IMR-90 (cell line): Measurements from ENCODE around the gene PHKG2. TPM values are rescaled to one million over a fixed set of nuclear protein-coding genes. Genes with fewer than 3 reads are reported as not detected.

Source experiments
- ATAC-seq: fragments of 200-7000 bp; cut with Tn5 transposase; 2 replicates; pipeline ENCODE4 v1.9.1; 2020; ENCODE audit warnings: low read depth, mild to moderate bottlenecking, moderate library complexity
- BruUV-seq: library from RNA; stranded (reverse); fragments of 400-500 nt; replicated peaks from 2 replicates; lab custom pipeline; 2021; lab: Mats Ljungman, UMichigan
- CTCF ChIA-PET: fragments of 300-600 bp; formaldehyde crosslinking; extraction: SDS; loops from one replicate; lab custom pipeline; 2021; ENCODE audit warnings: antibody characterized with exemption; lab: Yijun Ruan, JAX
- POLR2A ChIA-PET: fragments of 300-600 bp; sonication (Branson Sonifier 250); formaldehyde crosslinking; loops from one replicate; lab custom pipeline; 2022; ENCODE audit warnings: antibody characterized with exemption; ENCODE audit not compliant: unreplicated experiment; lab: Charles Lee
- DNase-seq: peaks from one replicate; pipeline ENCODE4 v3.0.0; 2013
- H2AFZ ChIP-seq: replicated peaks from 2 replicates; pipeline ENCODE3; 2013; ENCODE audit warnings: low read length, mild to moderate bottlenecking; ENCODE audit not compliant: poor library complexity
- H2AK5ac ChIP-seq: 2 replicates; pipeline ENCODE4 v1.6.1; 2013; ENCODE audit warnings: low read depth, low read length, inconsistent platforms
- H2AK9ac ChIP-seq: replicated peaks from 2 replicates; pipeline ENCODE3; 2013; ENCODE audit warnings: mild to moderate bottlenecking, low read depth, low read length, moderate library complexity; ENCODE audit not compliant: poor library complexity
- H2BK120ac ChIP-seq: 2 replicates; pipeline ENCODE4 v1.6.1; 2013; ENCODE audit warnings: low read depth, low read length, inconsistent platforms
- H2BK15ac ChIP-seq: 3 replicates; pipeline ENCODE4 v1.6.1; 2013; ENCODE audit warnings: low read depth, low read length, inconsistent platforms
- H2BK20ac ChIP-seq: 2 replicates; pipeline ENCODE4 v1.6.1; 2013; ENCODE audit warnings: low read depth, mild to moderate bottlenecking, inconsistent platforms, low read length, moderate library complexity
- H2BK5ac ChIP-seq: 2 replicates; pipeline ENCODE4 v1.6.1; 2013; ENCODE audit warnings: mild to moderate bottlenecking, low read depth, low read length, inconsistent platforms; ENCODE audit not compliant: poor library complexity, severe bottlenecking
- H3K14ac ChIP-seq: replicated peaks from 2 replicates; pipeline ENCODE4 v1.6.1; 2013; ENCODE audit warnings: low read depth, low read length, inconsistent platforms
- H3K18ac ChIP-seq: 2 replicates; pipeline ENCODE4 v1.6.1; 2013; ENCODE audit warnings: low read depth, low read length, control low read depth
- H3K23ac ChIP-seq: 2 replicates; pipeline ENCODE4 v1.6.1; 2013; ENCODE audit warnings: low read depth, low read length, inconsistent platforms
- H3K27ac ChIP-seq: 2 replicates; pipeline ENCODE4 v1.5.1; 2013; ENCODE audit warnings: mild to moderate bottlenecking, control low read depth, low read length; ENCODE audit not compliant: insufficient read depth
- H3K27me3 ChIP-seq: 2 replicates; pipeline ENCODE4 v1.6.1; 2013; ENCODE audit warnings: low read length; ENCODE audit not compliant: control insufficient read depth, insufficient read depth
- H3K36me3 ChIP-seq: 2 replicates; pipeline ENCODE4 v1.6.1; 2013; ENCODE audit warnings: low read length, mixed read lengths; ENCODE audit not compliant: control insufficient read depth, insufficient read depth
- H3K4ac ChIP-seq: 2 replicates; pipeline ENCODE4 v1.6.1; 2013; ENCODE audit warnings: low read depth, low read length, inconsistent platforms
- H3K4me1 ChIP-seq: 2 replicates; pipeline ENCODE4 v1.6.1; 2013; ENCODE audit warnings: low read length, mixed read lengths; ENCODE audit not compliant: control insufficient read depth, insufficient read depth
- H3K4me2 ChIP-seq: 2 replicates; pipeline ENCODE4 v1.6.1; 2013; ENCODE audit warnings: low read depth, mild to moderate bottlenecking, control low read depth, low read length, moderate library complexity
- H3K4me3 ChIP-seq: 2 replicates; pipeline ENCODE4 v1.5.1; 2013; ENCODE audit warnings: low read depth, mild to moderate bottlenecking, control low read depth, low read length, moderate library complexity; ENCODE audit not compliant: insufficient read depth
- H3K56ac ChIP-seq: 2 replicates; pipeline ENCODE4 v1.6.1; 2013; ENCODE audit warnings: low read length, inconsistent platforms; ENCODE audit not compliant: insufficient read depth; ENCODE audit errors: extremely low read depth
- H3K79me1 ChIP-seq, 2 experiments: 2 replicates each; pipeline ENCODE4 v1.6.1; 2013; ENCODE audit warnings: low read length in 2 of 2, inconsistent platforms in 1 of 2, low read depth in 1 of 2
- H3K9ac ChIP-seq: 2 replicates; pipeline ENCODE4 v1.6.1; 2013; ENCODE audit warnings: low read depth, low read length, control low read depth
- H3K9me1 ChIP-seq: 2 replicates; pipeline ENCODE4 v1.6.1; 2013; ENCODE audit warnings: low read length, inconsistent platforms; ENCODE audit not compliant: insufficient read depth
- H3K9me3 ChIP-seq: 2 replicates; pipeline ENCODE4 v1.6.1; 2013; ENCODE audit warnings: low read length; ENCODE audit not compliant: control insufficient read depth, insufficient read depth
- H4K20me1 ChIP-seq: 2 replicates; pipeline ENCODE4 v1.6.1; 2013; ENCODE audit warnings: low read length, inconsistent platforms; ENCODE audit not compliant: insufficient read depth
- H4K5ac ChIP-seq: 2 replicates; pipeline ENCODE4 v1.6.1; 2013; ENCODE audit warnings: mild to moderate bottlenecking, low read depth, low read length, control low read depth
- H4K8ac ChIP-seq, 2 experiments: 2 replicates each; pipeline ENCODE4 v1.6.1; 2013; ENCODE audit warnings: low read depth in 2 of 2, low read length in 2 of 2, control low read depth in 1 of 2, inconsistent platforms in 1 of 2
- H4K91ac ChIP-seq: 2 replicates; pipeline ENCODE4 v1.6.1; 2013; ENCODE audit warnings: low read depth, low read length, inconsistent platforms; ENCODE audit not compliant: insufficient read depth
- CHD1 ChIP-seq: IDR thresholded peaks from 2 replicates; pipeline ENCODE4 v1.6.1; 2012; ENCODE audit warnings: low read depth, low read length, improper control_type of control experiment
- MAFK ChIP-seq: IDR thresholded peaks from 2 replicates; pipeline ENCODE4 v1.6.1; 2012; ENCODE audit warnings: low read depth, low read length, improper control_type of control experiment
- MXI1 ChIP-seq: IDR thresholded peaks from 2 replicates; pipeline ENCODE4 v1.6.1; 2012; ENCODE audit warnings: low read depth, mild to moderate bottlenecking, low read length, moderate library complexity, borderline replicate concordance
- POLR2A ChIP-seq: IDR thresholded peaks from 2 replicates; pipeline ENCODE4 v1.6.1; 2012; ENCODE audit warnings: mild to moderate bottlenecking, low read depth, low read length
- RAD21 ChIP-seq: IDR thresholded peaks from 2 replicates; pipeline ENCODE4 v1.6.1; 2012; ENCODE audit warnings: low read length, improper control_type of control experiment
- RFX5 ChIP-seq: IDR thresholded peaks from 2 replicates; pipeline ENCODE4 v1.8.0; 2012; ENCODE audit warnings: low read depth, mild to moderate bottlenecking, low read length, moderate library complexity
- WGBS, 2 experiments: methylation state at CpG; one replicate each; pipeline versions ENCODE4 v1.1.5 to v1.1.7; 2013; ENCODE audit warnings: missing lambda C conversion rate in 2 of 2; ENCODE audit not compliant: insufficient read length in 1 of 2; ENCODE audit errors: extremely low coverage in 2 of 2; 5-methylcytosine and 5-hydroxymethylcytosine counted together
- dilution Hi-C: fragments of 300-500 bp; cut with HindIII; formaldehyde crosslinking; loops from one replicate; pipeline ENCODE4 v1.14.3; 2018; ENCODE audit warnings: low sequenced_read_pairs; ENCODE audit not compliant: unreplicated experiment
- in situ Hi-C: fragments of 300-500 bp; cut with MboI; formaldehyde crosslinking; loops from 3 replicates; pipeline ENCODE4 v1.14.3; 2019; ENCODE audit warnings: low sequenced_read_pairs, inconsistent platforms, mixed read lengths
- intact Hi-C: fragments of 100-400 bp; cut with micrococcal nuclease; formaldehyde crosslinking; loops from 2 replicates; pipeline ENCODE4 v1.10.0; 2022
- polyA plus RNA-seq, 3 experiments: library from polyadenylated mRNA; depleted of rRNA; stranded (reverse); fragments of >200 nt; gene quantifications; 2 replicates each; pipeline ENCODE4 v1.2.3, GENCODE V29; 2012; ENCODE audit warnings: low replicate concordance in 1 of 3
- total RNA-seq: library from RNA; depleted of rRNA; stranded (reverse); fragments of >200 nt; gene quantifications from 2 replicates; pipeline ENCODE4 v1.2.3, GENCODE V29; 2012
- TF ChIP-seq, protein P1 (sequence below): conservative IDR thresholded peaks from 2 replicates; pipeline ENCODE4 v1.5.1; 2012; ENCODE audit warnings: mild to moderate bottlenecking, low read depth, low read length, improper control_type of control experiment
- TF ChIP-seq, protein P2 (sequence below): fragments of 150-350 bp; IDR thresholded peaks from 2 replicates; pipeline ENCODE4 v1.6.1; 2016; ENCODE audit warnings: low read depth, mild to moderate bottlenecking, low read length, moderate library complexity, borderline replicate concordance

The PHKG2 gene
- total and polyA plus RNA-seq, 2 of the 4 experiments (the other 2 are of a cell fraction) = 26.0 to 38.9 TPM

DNA sequence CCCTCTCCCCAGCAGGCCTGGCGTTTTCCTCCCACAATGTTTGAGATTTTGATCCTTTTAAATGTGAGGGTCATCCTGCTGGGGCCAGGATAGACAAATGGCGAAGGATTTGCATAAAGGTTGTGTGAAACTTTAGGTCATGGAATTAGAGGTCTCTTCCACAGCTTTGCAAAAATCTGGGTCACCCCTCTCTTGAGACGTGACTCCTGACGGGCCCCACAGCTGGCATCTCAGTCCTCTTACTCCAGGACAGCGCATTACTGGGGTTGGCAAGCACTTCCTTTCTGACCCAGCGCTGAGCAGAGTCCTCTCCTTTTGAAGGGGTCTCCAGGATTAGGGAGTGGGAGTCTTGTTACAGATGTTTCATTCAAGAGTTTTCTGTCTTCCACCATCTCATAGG lies 31.4 kb downstream of the PHKG2 start:
- H2AK5ac ChIP-seq = no peak overlapping the region
- H3K18ac ChIP-seq = no peak overlapping the region
- H3K14ac ChIP-seq = no peak overlapping the region
- no peak overlapping the region for H2BK15ac ChIP-seq
- dilution Hi-C loops = no loop called here
- H4K20me1 ChIP-seq = peaks cover 5% of the 10 kb centered on the region
- intact Hi-C loops = no loop called here
- DNase-seq (no peak), ATAC-seq (no peak)
- TF ChIP-seq MAFK (no peak), RFX5 (no peak), RAD21 (no peak), POLR2A (no peak), MXI1 (no peak), CHD1 (no peak)
- TF ChIP-seq, protein P1, sequence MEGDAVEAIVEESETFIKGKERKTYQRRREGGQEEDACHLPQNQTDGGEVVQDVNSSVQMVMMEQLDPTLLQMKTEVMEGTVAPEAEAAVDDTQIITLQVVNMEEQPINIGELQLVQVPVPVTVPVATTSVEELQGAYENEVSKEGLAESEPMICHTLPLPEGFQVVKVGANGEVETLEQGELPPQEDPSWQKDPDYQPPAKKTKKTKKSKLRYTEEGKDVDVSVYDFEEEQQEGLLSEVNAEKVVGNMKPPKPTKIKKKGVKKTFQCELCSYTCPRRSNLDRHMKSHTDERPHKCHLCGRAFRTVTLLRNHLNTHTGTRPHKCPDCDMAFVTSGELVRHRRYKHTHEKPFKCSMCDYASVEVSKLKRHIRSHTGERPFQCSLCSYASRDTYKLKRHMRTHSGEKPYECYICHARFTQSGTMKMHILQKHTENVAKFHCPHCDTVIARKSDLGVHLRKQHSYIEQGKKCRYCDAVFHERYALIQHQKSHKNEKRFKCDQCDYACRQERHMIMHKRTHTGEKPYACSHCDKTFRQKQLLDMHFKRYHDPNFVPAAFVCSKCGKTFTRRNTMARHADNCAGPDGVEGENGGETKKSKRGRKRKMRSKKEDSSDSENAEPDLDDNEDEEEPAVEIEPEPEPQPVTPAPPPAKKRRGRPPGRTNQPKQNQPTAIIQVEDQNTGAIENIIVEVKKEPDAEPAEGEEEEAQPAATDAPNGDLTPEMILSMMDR = no peak
- TF ChIP-seq, protein P2, sequence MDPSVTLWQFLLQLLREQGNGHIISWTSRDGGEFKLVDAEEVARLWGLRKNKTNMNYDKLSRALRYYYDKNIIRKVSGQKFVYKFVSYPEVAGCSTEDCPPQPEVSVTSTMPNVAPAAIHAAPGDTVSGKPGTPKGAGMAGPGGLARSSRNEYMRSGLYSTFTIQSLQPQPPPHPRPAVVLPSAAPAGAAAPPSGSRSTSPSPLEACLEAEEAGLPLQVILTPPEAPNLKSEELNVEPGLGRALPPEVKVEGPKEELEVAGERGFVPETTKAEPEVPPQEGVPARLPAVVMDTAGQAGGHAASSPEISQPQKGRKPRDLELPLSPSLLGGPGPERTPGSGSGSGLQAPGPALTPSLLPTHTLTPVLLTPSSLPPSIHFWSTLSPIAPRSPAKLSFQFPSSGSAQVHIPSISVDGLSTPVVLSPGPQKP = no peak
- in situ Hi-C loops = no loop called here
- no peak overlapping the region for H2BK120ac ChIP-seq
- H3K36me3 ChIP-seq = peaks cover 37% of the 10 kb centered on the region
- H2BK20ac ChIP-seq = no peak overlapping the region
- peaks cover 15 to 65% of the 10 kb centered on the region in 2 experiments for H3K79me1 ChIP-seq
- H4K91ac ChIP-seq = no peak overlapping the region
- WGBS, 2 experiments = 100% methylated on average over 2 of the region's 6 CpGs; no CpG with 5 or more reads in 1 of the 2 experiments
- no peak overlapping the region for H3K56ac ChIP-seq
- no peak overlapping the region for H3K9ac ChIP-seq
- H3K9me3 ChIP-seq = no peaks in the 10 kb centered on the region
- no peak overlapping the region for H3K23ac ChIP-seq
- BruUV-seq = no TSS peak
- ChIA-PET CTCF (no interaction called here), POLR2A (interaction anchor here (0.5 kb wide), 1 partner anchor 27 kb away, joined by 16 read pairs; no protein-coding TSS in a partner anchor)
- peaks cover 13% of the 10 kb centered on the region for H3K4me1 ChIP-seq
- H3K4me3 ChIP-seq = no peak overlapping the region
- H3K4me2 ChIP-seq = no peak overlapping the region
- H3K9me1 ChIP-seq = peaks cover 32% of the 10 kb centered on the region; the same call in 1 of the 2 replicates
- no peak overlapping the region for H4K8ac ChIP-seq
- H4K5ac ChIP-seq = no peak overlapping the region
- no peak overlapping the region for H3K27ac ChIP-seq
- H2AK9ac ChIP-seq = peak overlapping the region; percentile 3
- H2AFZ ChIP-seq = no peak overlapping the region
- H3K4ac ChIP-seq = no peak overlapping the region
- H3K27me3 ChIP-seq = no peaks in the 10 kb centered on the region
- H2BK5ac ChIP-seq = no peak overlapping the region
